Activated naive CD4-positive, alpha-beta T cell treated with anti-CD3 and anti-CD28 coated beads, Interleukin-2, amount 10 ng/mL, durations not matched to agents 7 days and 5 days (primary cell): ENCODE measurements around the gene RSAD2.
"Not testable (repeated sequence)": the region's sequence is repeated elsewhere in the genome, so short reads cannot be mapped to it uniquely, and the experiment has no call there.

Experiments used
- CTCF ChIA-PET: fragments of 350-600 bp; sonication (Branson Sonifier 250); formaldehyde crosslinking; loops from one replicate; lab custom pipeline; 2021; ENCODE audit warnings: antibody characterized with exemption; lab: Charles Lee
- DNase-seq: peaks from one replicate; pipeline ENCODE4 v3.0.0-alpha.2; 2020
- H3K27ac Mint-ChIP-seq: one replicate; pipeline ENCODE4 v1.8.0; 2021; ENCODE audit warnings: mild to moderate bottlenecking, moderate library complexity, mixed read lengths
- H3K27me3 Mint-ChIP-seq: one replicate; pipeline ENCODE4 v1.8.0; 2021; ENCODE audit warnings: mild to moderate bottlenecking, mixed read lengths
- H3K36me3 Mint-ChIP-seq: one replicate; pipeline ENCODE4 v1.8.0; 2021; ENCODE audit warnings: mixed read lengths
- H3K4me1 Mint-ChIP-seq: one replicate; pipeline ENCODE4 v1.8.0; 2021; ENCODE audit warnings: mixed read lengths
- H3K4me3 Mint-ChIP-seq: one replicate; pipeline ENCODE4 v1.8.0; 2021; ENCODE audit warnings: mild to moderate bottlenecking, moderate library complexity, mixed read lengths
- H3K9me3 Mint-ChIP-seq: one replicate; pipeline ENCODE4 v1.8.0; 2021; ENCODE audit warnings: mixed read lengths

RSAD2 gene

GRCh38 chr2:6928452-6928851, 50.9 kb downstream of the RSAD2 start:
- Mint-ChIP-seq H3K36me3 (peaks cover 72% of the 10 kb centered on the region), H3K4me3 (no peak overlapping the region), H3K27ac (no peak overlapping the region), H3K9me3 (peaks cover 20% of the 10 kb centered on the region), H3K4me1 (peaks cover 69% of the 10 kb centered on the region), H3K27me3 (no peaks in the 10 kb centered on the region)
- DNase-seq: no peak
- CTCF ChIA-PET: interaction anchor here (1.5 kb wide), 1 partner anchor 115 kb away, joined by 3 read pairs; no protein-coding TSS in a partner anchor

GRCh38 chr2:6929196-6929819, 51.7 kb downstream of the RSAD2 start:
- Mint-ChIP-seq H3K9me3 (peaks cover 20% of the 10 kb centered on the region), H3K4me1 (peaks cover 66% of the 10 kb centered on the region), H3K27me3 (no peaks in the 10 kb centered on the region), H3K27ac (no peak overlapping the region), H3K4me3 (no peak overlapping the region), H3K36me3 (peaks cover 68% of the 10 kb centered on the region)
- DNase-seq: no peak
- CTCF ChIA-PET: interaction anchor here (0.8 to 1.1 kb wide), 3 partner anchors 12 to 61 kb away, joined by 3 to 4 read pairs (median 3); partner anchors contain the start of gene RNF144A

GRCh38 chr2:6930923-6931647, 53.5 kb downstream of the RSAD2 start:
- Mint-ChIP-seq H3K27ac (no peak overlapping the region), H3K4me1 (peaks cover 65% of the 10 kb centered on the region), H3K4me3 (no peak overlapping the region), H3K27me3 (no peaks in the 10 kb centered on the region), H3K9me3 (peaks cover 20% of the 10 kb centered on the region), H3K36me3 (peaks cover 63% of the 10 kb centered on the region)
- CTCF ChIA-PET: no interaction called here
- no peak for DNase-seq

- H3K27ac Mint-ChIP-seq: no peak overlapping the region
- H3K4me3 Mint-ChIP-seq: no peak overlapping the region
- peaks cover 15% of the 10 kb centered on the region for H3K9me3 Mint-ChIP-seq
- peaks cover 57% of the 10 kb centered on the region for H3K36me3 Mint-ChIP-seq
- CTCF ChIA-PET: no interaction called here
- no peak for DNase-seq
- H3K4me1 Mint-ChIP-seq: peaks cover 62% of the 10 kb centered on the region
- H3K27me3 Mint-ChIP-seq: no peaks in the 10 kb centered on the region
Measured at GRCh38 chr2:6931753-6932152, 54.2 kb downstream of the RSAD2 start.

- Mint-ChIP-seq H3K27me3 (no peaks in the 10 kb centered on the region), H3K27ac (no peak overlapping the region), H3K9me3 (peaks cover 11% of the 10 kb centered on the region), H3K4me3 (no peak overlapping the region), H3K4me1 (peaks cover 60% of the 10 kb centered on the region), H3K36me3 (peaks cover 52% of the 10 kb centered on the region)
- DNase-seq: no peak
- CTCF ChIA-PET: interaction anchor here (1.1 kb wide), 1 partner anchor 82 kb away, joined by 3 read pairs; no protein-coding TSS in a partner anchor
Measured at GRCh38 chr2:6932206-6932605, 54.6 kb downstream of the RSAD2 start.

- no peak for DNase-seq
- no peak overlapping the region for H3K4me3 Mint-ChIP-seq
- CTCF ChIA-PET: interaction anchor here (1.1 kb wide), 1 partner anchor 81 kb away, joined by 3 read pairs; no protein-coding TSS in a partner anchor
- H3K27ac Mint-ChIP-seq: no peak overlapping the region
- H3K4me1 Mint-ChIP-seq: peaks cover 64% of the 10 kb centered on the region
- H3K9me3 Mint-ChIP-seq: peaks cover 10% of the 10 kb centered on the region
- H3K36me3 Mint-ChIP-seq: peaks cover 46% of the 10 kb centered on the region
- no peaks in the 10 kb centered on the region for H3K27me3 Mint-ChIP-seq
Measured at GRCh38 chr2:6932828-6933227, 55.3 kb downstream of the RSAD2 start.

GRCh38 chr2:6933911-6934310, 56.3 kb downstream of the RSAD2 start:
- Mint-ChIP-seq H3K36me3 (peaks cover 39% of the 10 kb centered on the region), H3K4me3 (no peak overlapping the region), H3K9me3 (peaks cover 2% of the 10 kb centered on the region), H3K27me3 (no peaks in the 10 kb centered on the region), H3K27ac (no peak overlapping the region), H3K4me1 (peaks cover 57% of the 10 kb centered on the region)
- no peak for DNase-seq
- CTCF ChIA-PET: no interaction called here

- Mint-ChIP-seq H3K27me3 (no peaks in the 10 kb centered on the region), H3K36me3 (peaks cover 36% of the 10 kb centered on the region), H3K9me3 (peaks cover 2% of the 10 kb centered on the region), H3K4me1 (peaks cover 53% of the 10 kb centered on the region), H3K27ac (no peak overlapping the region), H3K4me3 (no peak overlapping the region)
- CTCF ChIA-PET: no interaction called here
- DNase-seq: no peak
Measured at GRCh38 chr2:6934345-6934744, 56.8 kb downstream of the RSAD2 start.

- Mint-ChIP-seq H3K4me1 (peaks cover 48% of the 10 kb centered on the region), H3K27ac (no peak overlapping the region), H3K27me3 (no peaks in the 10 kb centered on the region), H3K9me3 (peaks cover 2% of the 10 kb centered on the region), H3K36me3 (peaks cover 33% of the 10 kb centered on the region), H3K4me3 (no peak overlapping the region)
- CTCF ChIA-PET: no interaction called here
- DNase-seq: no peak
Measured at GRCh38 chr2:6934758-6935651, 57.4 kb downstream of the RSAD2 start.

- H3K27me3 Mint-ChIP-seq, H3K9me3 Mint-ChIP-seq, CTCF ChIA-PET, DNase-seq, H3K4me3 Mint-ChIP-seq, H3K27ac Mint-ChIP-seq: not testable (repeated sequence)
- Mint-ChIP-seq H3K36me3 (peaks cover 32% of the 10 kb centered on the region), H3K4me1 (peaks cover 46% of the 10 kb centered on the region)
Measured at GRCh38 chr2:6935652-6936020, 58.1 kb downstream of the RSAD2 start.

- CTCF ChIA-PET: no interaction called here
- Mint-ChIP-seq H3K4me3 (no peak overlapping the region), H3K9me3 (no peaks in the 10 kb centered on the region)
Measured at GRCh38 chr2:6937157-6937556, 59.6 kb downstream of the RSAD2 start.

GRCh38 chr2:6937582-6937981, 60.0 kb downstream of the RSAD2 start:
- Mint-ChIP-seq H3K4me1 (peaks cover 37% of the 10 kb centered on the region), H3K27me3 (no peaks in the 10 kb centered on the region), H3K36me3 (peaks cover 35% of the 10 kb centered on the region), H3K9me3 (no peaks in the 10 kb centered on the region), H3K4me3 (no peak overlapping the region), H3K27ac (no peak overlapping the region)
- CTCF ChIA-PET: no interaction called here
- no peak for DNase-seq

More at GRCh38 chr2:6937157-6937556, 59.6 kb downstream of the RSAD2 start:
- H3K4me1 Mint-ChIP-seq: peaks cover 38% of the 10 kb centered on the region
- H3K36me3 Mint-ChIP-seq: peaks cover 34% of the 10 kb centered on the region
- no peaks in the 10 kb centered on the region for H3K27me3 Mint-ChIP-seq
- H3K27ac Mint-ChIP-seq: no peak overlapping the region
- DNase-seq: no peak

- CTCF ChIA-PET: no interaction called here
- DNase-seq: no peak
- H3K27me3 Mint-ChIP-seq: no peaks in the 10 kb centered on the region
- H3K9me3 Mint-ChIP-seq: no peaks in the 10 kb centered on the region
- H3K27ac Mint-ChIP-seq: no peak overlapping the region
- H3K36me3 Mint-ChIP-seq: peaks cover 45% of the 10 kb centered on the region
- H3K4me3 Mint-ChIP-seq: no peak overlapping the region
- peaks cover 38% of the 10 kb centered on the region for H3K4me1 Mint-ChIP-seq
Measured at GRCh38 chr2:6939071-6939470, 61.5 kb downstream of the RSAD2 start.

GRCh38 chr2:6940820-6941219, 63.2 kb downstream of the RSAD2 start:
- Mint-ChIP-seq H3K27me3 (no peaks in the 10 kb centered on the region), H3K27ac (no peak overlapping the region), H3K4me3 (no peak overlapping the region), H3K4me1 (peaks cover 40% of the 10 kb centered on the region), H3K9me3 (no peaks in the 10 kb centered on the region), H3K36me3 (peaks cover 49% of the 10 kb centered on the region)
- CTCF ChIA-PET: no interaction called here
- DNase-seq: no peak
